Kidney (tissue), 14 donors: ENCODE data around the gene FMNL2. TPM values are rescaled to one million over a fixed set of nuclear protein-coding genes. Genes with fewer than 3 reads are reported as not detected.

Source experiments
- DNase-seq, 5 donors: peaks; one replicate each; pipeline ENCODE4 v3.0.0-alpha.2; 2013 to 2020
- FAIRE-seq: peaks from 2 replicates; lab custom pipeline; 2012; peaks lifted over from hg19 to GRCh38; lab: Jason Lieb, UNC
- H3K27ac ChIP-seq, 2 donors: one replicate each; pipeline ENCODE4 v1.7.0; 2013; ENCODE audit warnings: low read depth in 2 of 2, low read length in 2 of 2, inconsistent platforms in 1 of 2
- H3K27me3 ChIP-seq: one replicate; pipeline ENCODE4 v1.7.1; 2013; ENCODE audit warnings: low read length, inconsistent platforms; ENCODE audit not compliant: control insufficient read depth, insufficient read depth
- H3K36me3 ChIP-seq, 3 donors: one replicate each; pipeline versions ENCODE4 v1.7.0 to v1.7.1; 2013; ENCODE audit warnings: low read length in 3 of 3, control low read depth in 1 of 3, inconsistent platforms in 1 of 3; ENCODE audit not compliant: insufficient read depth in 3 of 3, control insufficient read depth in 2 of 3
- H3K4me1 ChIP-seq, 3 donors: one replicate each; pipeline versions ENCODE4 v1.7.0 to v1.7.1; 2013; ENCODE audit warnings: low read length in 3 of 3, inconsistent platforms in 1 of 3, low read depth in 1 of 3; ENCODE audit not compliant: control insufficient read depth in 2 of 3, insufficient read depth in 2 of 3
- H3K4me3 ChIP-seq, 3 donors: one replicate each; pipeline versions ENCODE4 v1.7.0 to v1.8.1; 2013; ENCODE audit warnings: low read length in 3 of 3, control low read depth in 1 of 3, inconsistent platforms in 1 of 3
- H3K9ac ChIP-seq, 3 donors: one replicate each; pipeline versions ENCODE4 v1.7.0 to v1.7.1; 2013; ENCODE audit warnings: low read length in 3 of 3, control low read depth in 1 of 3, inconsistent platforms in 1 of 3
- H3K9me3 ChIP-seq, 3 donors: one replicate each; pipeline versions ENCODE4 v1.7.0 to v1.7.1; 2013; ENCODE audit warnings: low read length in 3 of 3, control low read depth in 1 of 3, inconsistent platforms in 1 of 3; ENCODE audit not compliant: control insufficient read depth in 2 of 3, insufficient read depth in 1 of 3
- intact Hi-C: fragments of 100-400 bp; cut with DNase I; formaldehyde crosslinking; loops from one replicate; pipeline ENCODE4 v1.11.1; 2022
- polyA plus RNA-seq: library from polyadenylated mRNA; stranded (reverse); fragments of 350-450 nt; fragmentation: Illumina TruSeq; extraction: RNeasy Lipid Tissue Mini Kit (QIAGEN cat#74804); gene quantifications from one replicate; pipeline ENCODE4 v1.2.3, GENCODE V29; 2014; ENCODE audit warnings: low read depth, low replicate concordance; ENCODE audit not compliant: insufficient read depth
- total RNA-seq: library from RNA; stranded (reverse); fragmentation: NEBNext Ultra II Directional; extraction: Animal tissue kit (Norgen Biotek cat#: 25700); gene quantifications from one replicate; pipeline ENCODE4 v1.2.1, GENCODE V29; 2021
- TF ChIP-seq, protein P1 (sequence below): IDR thresholded peaks from 3 replicates; pipeline ENCODE4 v1.5.1; 2012; ENCODE audit warnings: mild to moderate bottlenecking, moderate library complexity, borderline replicate concordance; ENCODE audit not compliant: insufficient read depth; ENCODE audit errors: extremely low read depth
- donor health status: control.
- donor health status: control.
- donor health status: control.
- donor health status: control.
- donor health status: control.
- donor health status: DM: yes; HTN: yes; CAD: no.
- donor health status: Normal renal cell carcinoma (clear cell type).

FMNL2 gene
- total and polyA plus RNA-seq, 2 donors from 2014 or later, result 10.7 to 39.1 TPM

DNA sequence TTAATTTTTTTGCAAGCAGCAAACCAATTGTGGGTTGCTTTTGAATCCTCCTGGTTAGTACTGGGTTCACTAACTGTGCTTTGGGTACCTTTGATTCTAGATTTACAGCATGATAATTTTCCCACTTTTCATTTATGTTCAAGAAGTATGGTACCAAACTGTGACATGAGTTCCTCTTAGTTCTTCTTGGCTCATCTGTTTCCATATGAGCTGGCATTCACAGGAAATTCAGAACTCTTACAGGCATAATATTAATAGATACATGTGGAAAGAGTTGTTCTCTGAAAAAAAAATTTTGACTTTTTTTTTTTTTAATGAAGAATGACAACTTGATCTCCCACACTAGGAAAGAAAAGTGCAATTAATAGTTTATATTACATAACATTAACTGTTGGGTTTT, 59.4 kb downstream of the FMNL2 start:
- intact Hi-C loops, result no loop called here

DNA sequence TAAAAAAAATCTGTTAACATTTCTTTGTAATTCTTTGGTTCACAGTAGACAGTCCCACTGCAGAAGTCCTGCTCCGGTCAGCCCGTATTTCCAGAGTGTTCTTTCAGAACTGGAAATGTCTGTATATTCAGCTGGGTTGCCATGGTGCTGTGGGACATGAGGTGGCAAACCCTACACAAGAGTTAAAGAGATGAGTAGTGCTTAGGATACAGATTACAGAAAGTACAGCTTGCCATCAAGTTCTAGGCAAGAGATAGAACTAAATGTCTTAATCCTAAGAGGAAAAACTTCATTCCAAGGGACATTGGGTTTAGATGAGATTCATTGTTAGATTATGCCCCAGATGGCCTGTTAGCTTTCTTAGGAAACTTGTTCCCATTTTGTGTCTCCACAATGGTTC, 60.1 kb downstream of the FMNL2 start:
- no peak overlapping the region for H3K9ac ChIP-seq
- no peaks in the 10 kb centered on the region for H3K27me3 ChIP-seq
- FAIRE-seq (no peak), DNase-seq (no peak)
- H3K4me3 ChIP-seq, result no peak overlapping the region
- no peaks in the 10 kb centered on the region for H3K36me3 ChIP-seq
- H3K27ac ChIP-seq, result no peak overlapping the region
- H3K4me1 ChIP-seq, result no peaks in the 10 kb centered on the region
- no peaks in the 10 kb centered on the region for H3K9me3 ChIP-seq
- TF ChIP-seq, protein P1, sequence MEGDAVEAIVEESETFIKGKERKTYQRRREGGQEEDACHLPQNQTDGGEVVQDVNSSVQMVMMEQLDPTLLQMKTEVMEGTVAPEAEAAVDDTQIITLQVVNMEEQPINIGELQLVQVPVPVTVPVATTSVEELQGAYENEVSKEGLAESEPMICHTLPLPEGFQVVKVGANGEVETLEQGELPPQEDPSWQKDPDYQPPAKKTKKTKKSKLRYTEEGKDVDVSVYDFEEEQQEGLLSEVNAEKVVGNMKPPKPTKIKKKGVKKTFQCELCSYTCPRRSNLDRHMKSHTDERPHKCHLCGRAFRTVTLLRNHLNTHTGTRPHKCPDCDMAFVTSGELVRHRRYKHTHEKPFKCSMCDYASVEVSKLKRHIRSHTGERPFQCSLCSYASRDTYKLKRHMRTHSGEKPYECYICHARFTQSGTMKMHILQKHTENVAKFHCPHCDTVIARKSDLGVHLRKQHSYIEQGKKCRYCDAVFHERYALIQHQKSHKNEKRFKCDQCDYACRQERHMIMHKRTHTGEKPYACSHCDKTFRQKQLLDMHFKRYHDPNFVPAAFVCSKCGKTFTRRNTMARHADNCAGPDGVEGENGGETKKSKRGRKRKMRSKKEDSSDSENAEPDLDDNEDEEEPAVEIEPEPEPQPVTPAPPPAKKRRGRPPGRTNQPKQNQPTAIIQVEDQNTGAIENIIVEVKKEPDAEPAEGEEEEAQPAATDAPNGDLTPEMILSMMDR, result no peak
- intact Hi-C loops, result no loop called here

More for the DNA sequence above, 59.4 kb downstream of the FMNL2 start:
- H3K4me1 ChIP-seq, result no peaks in the 10 kb centered on the region
- H3K36me3 ChIP-seq, result no peaks in the 10 kb centered on the region
- no peak overlapping the region for H3K4me3 ChIP-seq
- DNase-seq (no peak), FAIRE-seq (no peak)
- no peak overlapping the region for H3K27ac ChIP-seq
- no peak overlapping the region for H3K9ac ChIP-seq
- H3K27me3 ChIP-seq, result no peaks in the 10 kb centered on the region
- H3K9me3 ChIP-seq, result no peaks in the 10 kb centered on the region
- TF ChIP-seq, protein P1, result no peak

DNA sequence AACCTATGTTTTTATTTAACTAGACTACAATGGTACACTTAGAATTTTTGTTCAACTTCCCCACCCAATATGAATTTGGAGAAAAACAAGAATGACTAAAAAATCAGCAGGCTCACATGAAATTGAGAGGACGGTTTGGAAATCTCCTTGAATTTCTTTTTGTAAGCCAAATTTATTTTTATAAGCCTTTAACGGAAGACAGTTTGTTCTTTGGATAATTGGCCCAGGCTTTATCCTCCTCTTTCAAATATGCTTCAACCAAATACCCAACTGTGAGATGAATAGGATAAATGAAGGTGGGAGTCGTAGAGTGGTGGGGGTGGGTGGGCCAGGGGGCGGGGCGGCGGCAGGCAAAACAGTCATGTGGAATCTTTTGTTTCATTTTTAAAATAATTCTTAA, 60.6 kb downstream of the FMNL2 start:
- TF ChIP-seq, protein P1, result no peak
- DNase-seq (no peak), FAIRE-seq (no peak)
- Histone ChIP-seq H3K4me3 (no peak overlapping the region), H3K27me3 (no peaks in the 10 kb centered on the region), H3K9me3 (no peaks in the 10 kb centered on the region), H3K27ac (no peak overlapping the region), H3K4me1 (no peaks in the 10 kb centered on the region), H3K36me3 (no peaks in the 10 kb centered on the region), H3K9ac (no peak overlapping the region)
- intact Hi-C loops, result no loop called here

DNA sequence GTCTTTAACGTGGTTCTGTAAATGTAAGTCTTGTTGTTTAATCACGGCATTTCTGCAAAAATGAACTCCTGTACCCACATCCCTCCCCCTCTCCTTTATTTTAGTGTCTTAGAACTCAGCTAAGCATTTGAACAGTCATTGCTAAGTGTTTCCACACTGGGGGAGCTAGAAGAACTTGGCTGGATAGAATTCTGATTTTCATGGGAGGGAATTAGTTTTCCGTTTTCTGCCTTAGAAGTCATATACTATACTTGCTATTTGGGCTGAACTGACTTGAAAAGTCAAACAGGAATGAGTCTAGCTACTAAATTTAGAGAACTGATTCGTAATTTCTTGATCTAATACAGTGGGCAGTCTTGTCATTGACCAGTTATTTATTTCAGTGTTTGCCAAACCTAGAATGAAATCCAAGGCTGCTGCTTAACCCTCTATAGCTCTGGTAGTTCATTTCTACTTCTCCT, 61.1 kb downstream of the FMNL2 start:
- Histone ChIP-seq H3K27me3 (no peaks in the 10 kb centered on the region), H3K4me1 (no peaks in the 10 kb centered on the region), H3K9me3 (no peaks in the 10 kb centered on the region), H3K36me3 (no peaks in the 10 kb centered on the region), H3K27ac (no peak overlapping the region), H3K4me3 (peak overlapping the region in 1 of 3 donors; percentile 26), H3K9ac (no peak overlapping the region)
- TF ChIP-seq, protein P1, result no peak
- FAIRE-seq (no peak), DNase-seq (no peak)
- intact Hi-C loops, result no loop called here
